ENCODE measurements around the gene OAT.
A peak's percentile ranks its signal among the peaks of the same experiment; 100 is the strongest.

Gene OAT

GRCh38 chr10:124380256-124380995 is 38.3 kb downstream of the OAT start:
- H3K4me3 ChIP-seq (ENCODE audit: control insufficient read depth in 1 of 7, extremely low read depth in 1 of 7, insufficient read depth in 4 of 7, low read depth in 2 of 7, low read length in 6 of 7) = no peak overlapping the region
- CTCF ChIA-PET = interaction anchor here (0.8 to 6.6 kb wide), 8 partner anchors 9 to 385 kb away, joined by 3 to 22 read pairs (median 6); no protein-coding TSS in a partner anchor
- POLR2A ChIA-PET = interaction anchor here (0.5 to 0.6 kb wide), 2 partner anchors 62 to 352 kb away, joined by 3 to 5 read pairs; no protein-coding TSS in a partner anchor
- H3K9me3 ChIP-seq (ENCODE audit: control extremely low read depth in 1 of 5, control insufficient read depth in 4 of 5, insufficient read depth in 2 of 5, low read depth in 1 of 5, low read length in 4 of 5) = no peaks in the 10 kb centered on the region
- no peaks in the 10 kb centered on the region for H3K36me3 ChIP-seq (ENCODE audit: control insufficient read depth in 4 of 4, insufficient read depth in 4 of 4, low read length in 3 of 4)
- H3K27ac ChIP-seq (ENCODE audit: insufficient read depth in 1 of 2, low read depth in 1 of 2, low read length in 2 of 2, poor library complexity in 1 of 2, severe bottlenecking in 2 of 2) = no peak overlapping the region
- 83% methylated on average over 9 of the region's 9 CpGs for WGBS (ENCODE audit: insufficient coverage)
- peak in 1 of 3 donors; percentile 18 for DNase-seq
- H3K4me1 ChIP-seq (ENCODE audit: control extremely low read depth in 1 of 4, control insufficient read depth in 4 of 4, insufficient read depth in 4 of 4, low read length in 3 of 4) = peaks cover 0 to 9% (median 5%) of the 10 kb centered on the region in 4 experiments
- H3K27me3 ChIP-seq (replicated peaks in 2 of 5; ENCODE audit: control insufficient read depth in 4 of 5, insufficient read depth in 5 of 5, low read length in 4 of 5) = peaks cover 0 to 50% (median 15%) of the 10 kb centered on the region in 5 experiments

GRCh38 chr10:124379609-124380193 is 39.0 kb downstream of the OAT start:
- POLR2A ChIA-PET = interaction anchor here (0.5 kb wide), 1 partner anchor 62 kb away, joined by 3 read pairs; no protein-coding TSS in a partner anchor
- CTCF ChIA-PET = interaction anchor here (0.8 to 1.6 kb wide), 5 partner anchors 9 to 122 kb away, joined by 3 to 12 read pairs (median 3); no protein-coding TSS in a partner anchor
- Histone ChIP-seq H3K4me1 (ENCODE audit: control extremely low read depth in 1 of 4, control insufficient read depth in 4 of 4, insufficient read depth in 4 of 4, low read length in 3 of 4) (peaks cover 0 to 9% (median 5%) of the 10 kb centered on the region in 4 experiments), H3K36me3 (ENCODE audit: control insufficient read depth in 4 of 4, insufficient read depth in 4 of 4, low read length in 3 of 4) (no peaks in the 10 kb centered on the region), H3K27me3 (replicated peaks in 2 of 5; ENCODE audit: control insufficient read depth in 4 of 5, insufficient read depth in 5 of 5, low read length in 4 of 5) (peaks cover 0 to 50% (median 13%) of the 10 kb centered on the region in 5 experiments), H3K9me3 (ENCODE audit: control extremely low read depth in 1 of 5, control insufficient read depth in 4 of 5, insufficient read depth in 2 of 5, low read depth in 1 of 5, low read length in 4 of 5) (no peaks in the 10 kb centered on the region), H3K27ac (ENCODE audit: insufficient read depth in 1 of 2, low read depth in 1 of 2, low read length in 2 of 2, poor library complexity in 1 of 2, severe bottlenecking in 2 of 2) (no peak overlapping the region), H3K4me3 (ENCODE audit: control insufficient read depth in 1 of 7, extremely low read depth in 1 of 7, insufficient read depth in 4 of 7, low read depth in 2 of 7, low read length in 6 of 7) (no peak overlapping the region)
- DNase-seq = no peak
- WGBS (ENCODE audit: insufficient coverage) = 91% methylated on average over 10 of the region's 10 CpGs

GRCh38 chr10:124378881-124379471 is 39.7 kb downstream of the OAT start:
- 94% methylated on average over 16 of the region's 16 CpGs for WGBS (ENCODE audit: insufficient coverage)
- peaks cover 0 to 9% (median 5%) of the 10 kb centered on the region in 4 experiments for H3K4me1 ChIP-seq (ENCODE audit: control extremely low read depth in 1 of 4, control insufficient read depth in 4 of 4, insufficient read depth in 4 of 4, low read length in 3 of 4)
- no peaks in the 10 kb centered on the region for H3K9me3 ChIP-seq (ENCODE audit: control extremely low read depth in 1 of 5, control insufficient read depth in 4 of 5, insufficient read depth in 2 of 5, low read depth in 1 of 5, low read length in 4 of 5)
- CTCF ChIA-PET = no interaction called here
- POLR2A ChIA-PET = no interaction called here
- peaks cover 0 to 50% (median 10%) of the 10 kb centered on the region in 5 experiments for H3K27me3 ChIP-seq (replicated peaks in 2 of 5; ENCODE audit: control insufficient read depth in 4 of 5, insufficient read depth in 5 of 5, low read length in 4 of 5)
- no peak overlapping the region for H3K27ac ChIP-seq (ENCODE audit: insufficient read depth in 1 of 2, low read depth in 1 of 2, low read length in 2 of 2, poor library complexity in 1 of 2, severe bottlenecking in 2 of 2)
- H3K4me3 ChIP-seq (ENCODE audit: control insufficient read depth in 1 of 7, extremely low read depth in 1 of 7, insufficient read depth in 4 of 7, low read depth in 2 of 7, low read length in 6 of 7) = no peak overlapping the region
- no peaks in the 10 kb centered on the region for H3K36me3 ChIP-seq (ENCODE audit: control insufficient read depth in 4 of 4, insufficient read depth in 4 of 4, low read length in 3 of 4)
- no peak for DNase-seq

DNA sequence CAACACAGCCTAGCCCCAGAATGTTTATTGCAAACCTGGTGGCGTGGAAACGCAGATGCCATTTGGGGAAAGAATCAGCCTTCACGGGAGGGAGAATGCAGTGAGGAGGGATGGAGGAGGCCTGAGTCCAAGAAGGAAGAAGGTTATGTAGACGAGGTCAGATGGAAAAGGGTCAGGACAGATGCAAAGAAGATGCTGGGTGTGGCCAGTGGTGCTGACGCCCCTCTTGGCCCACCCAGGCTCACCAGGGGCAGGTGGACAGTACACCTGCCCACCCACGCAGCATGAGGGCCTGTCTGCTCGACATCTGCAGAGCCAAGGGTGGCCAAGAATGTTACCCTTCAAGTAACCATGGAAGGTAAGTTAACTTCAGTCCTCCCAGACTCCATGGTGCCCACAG is 40.5 kb downstream of the OAT start:
- ChIA-PET POLR2A (no interaction called here), CTCF (no interaction called here)
- Histone ChIP-seq H3K4me1 (ENCODE audit: control extremely low read depth in 1 of 4, control insufficient read depth in 4 of 4, insufficient read depth in 4 of 4, low read length in 3 of 4) (peaks cover 0 to 9% (median 5%) of the 10 kb centered on the region in 4 experiments), H3K27ac (ENCODE audit: insufficient read depth in 1 of 2, low read depth in 1 of 2, low read length in 2 of 2, poor library complexity in 1 of 2, severe bottlenecking in 2 of 2) (no peak overlapping the region), H3K4me3 (ENCODE audit: control insufficient read depth in 1 of 7, extremely low read depth in 1 of 7, insufficient read depth in 4 of 7, low read depth in 2 of 7, low read length in 6 of 7) (no peak overlapping the region), H3K36me3 (ENCODE audit: control insufficient read depth in 4 of 4, insufficient read depth in 4 of 4, low read length in 3 of 4) (no peaks in the 10 kb centered on the region), H3K9me3 (ENCODE audit: control extremely low read depth in 1 of 5, control insufficient read depth in 4 of 5, insufficient read depth in 2 of 5, low read depth in 1 of 5, low read length in 4 of 5) (no peaks in the 10 kb centered on the region), H3K27me3 (replicated peaks in 2 of 5; ENCODE audit: control insufficient read depth in 4 of 5, insufficient read depth in 5 of 5, low read length in 4 of 5) (peaks cover 0 to 46% (median 10%) of the 10 kb centered on the region in 5 experiments)
- DNase-seq = no peak
- WGBS (ENCODE audit: insufficient coverage) = 90% methylated on average over 6 of the region's 7 CpGs

DNA sequence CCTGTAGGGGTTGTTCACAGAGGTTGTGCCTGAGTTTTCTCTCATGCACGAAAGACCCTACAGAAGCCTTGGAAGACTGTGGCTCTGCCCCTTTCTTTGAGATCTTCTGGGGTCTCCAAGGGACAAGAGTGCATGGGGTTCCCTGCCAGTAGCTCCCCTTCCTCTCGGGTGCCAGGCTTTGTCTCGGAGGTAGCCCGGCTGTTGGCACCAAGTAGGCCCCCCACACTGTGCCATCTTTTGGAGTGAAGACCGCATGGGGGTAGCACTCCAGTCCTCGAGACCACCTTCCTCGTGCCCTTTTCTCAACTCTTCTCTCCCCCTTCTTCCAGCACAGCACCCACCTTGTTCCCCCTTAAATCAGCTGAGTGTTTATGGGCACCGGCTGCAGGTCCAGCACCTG is 41.6 kb downstream of the OAT start:
- H3K36me3 ChIP-seq (ENCODE audit: control insufficient read depth in 4 of 4, insufficient read depth in 4 of 4, low read length in 3 of 4) = no peaks in the 10 kb centered on the region
- POLR2A ChIA-PET = interaction anchor here (0.6 kb wide), 1 partner anchor 1488 kb away, joined by 4 read pairs; no protein-coding TSS in a partner anchor
- H3K27ac ChIP-seq (ENCODE audit: insufficient read depth in 1 of 2, low read depth in 1 of 2, low read length in 2 of 2, poor library complexity in 1 of 2, severe bottlenecking in 2 of 2) = no peak overlapping the region
- DNase-seq = no peak
- H3K27me3 ChIP-seq (replicated peaks in 2 of 5; ENCODE audit: control insufficient read depth in 4 of 5, insufficient read depth in 5 of 5, low read length in 4 of 5) = peaks cover 0 to 44% (median 10%) of the 10 kb centered on the region in 5 experiments
- no peak overlapping the region for H3K4me3 ChIP-seq (ENCODE audit: control insufficient read depth in 1 of 7, extremely low read depth in 1 of 7, insufficient read depth in 4 of 7, low read depth in 2 of 7, low read length in 6 of 7)
- H3K9me3 ChIP-seq (ENCODE audit: control extremely low read depth in 1 of 5, control insufficient read depth in 4 of 5, insufficient read depth in 2 of 5, low read depth in 1 of 5, low read length in 4 of 5) = no peaks in the 10 kb centered on the region
- whole genome bisulfite sequencing (ENCODE audit: insufficient coverage) = 98% methylated on average over 4 of the region's 8 CpGs
- H3K4me1 ChIP-seq (ENCODE audit: control extremely low read depth in 1 of 4, control insufficient read depth in 4 of 4, insufficient read depth in 4 of 4, low read length in 3 of 4) = peaks cover 0 to 9% (median 5%) of the 10 kb centered on the region in 4 experiments
- CTCF ChIA-PET = no interaction called here

DNA sequence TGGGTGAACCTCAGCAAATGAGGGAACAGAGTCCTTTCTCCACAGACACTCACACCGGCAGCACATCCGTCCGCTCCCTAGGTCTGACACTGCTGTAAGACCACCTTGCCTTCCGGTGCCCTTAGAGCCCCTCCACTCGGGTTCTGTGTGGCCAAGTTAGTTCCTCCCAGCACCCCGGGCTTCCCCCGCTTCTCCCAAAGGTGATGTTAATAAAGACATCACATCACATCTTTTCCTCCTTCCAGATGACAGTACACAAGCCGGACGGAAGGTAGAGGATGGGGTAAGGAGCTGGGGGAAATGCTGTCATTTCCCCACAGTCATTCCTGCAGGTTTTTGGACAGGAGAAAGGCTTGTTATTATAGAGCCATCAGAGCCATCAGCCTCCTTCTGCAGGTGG is 42.3 kb downstream of the OAT start:
- H3K4me1 ChIP-seq (ENCODE audit: control extremely low read depth in 1 of 4, control insufficient read depth in 4 of 4, insufficient read depth in 4 of 4, low read length in 3 of 4) = peaks cover 0 to 9% (median 5%) of the 10 kb centered on the region in 4 experiments
- H3K4me3 ChIP-seq (ENCODE audit: control insufficient read depth in 1 of 7, extremely low read depth in 1 of 7, insufficient read depth in 4 of 7, low read depth in 2 of 7, low read length in 6 of 7) = no peak overlapping the region
- peaks cover 0 to 37% (median 9%) of the 10 kb centered on the region in 5 experiments for H3K27me3 ChIP-seq (replicated peaks in 2 of 5; ENCODE audit: control insufficient read depth in 4 of 5, insufficient read depth in 5 of 5, low read length in 4 of 5)
- no peaks in the 10 kb centered on the region for H3K36me3 ChIP-seq (ENCODE audit: control insufficient read depth in 4 of 4, insufficient read depth in 4 of 4, low read length in 3 of 4)
- WGBS (ENCODE audit: insufficient coverage) = 100% methylated on average over 3 of the region's 9 CpGs
- DNase-seq = no peak
- no peak overlapping the region for H3K27ac ChIP-seq (ENCODE audit: insufficient read depth in 1 of 2, low read depth in 1 of 2, low read length in 2 of 2, poor library complexity in 1 of 2, severe bottlenecking in 2 of 2)
- peaks cover 0 to 4% (median 0%) of the 10 kb centered on the region in 5 experiments for H3K9me3 ChIP-seq (ENCODE audit: control extremely low read depth in 1 of 5, control insufficient read depth in 4 of 5, insufficient read depth in 2 of 5, low read depth in 1 of 5, low read length in 4 of 5)
- ChIA-PET POLR2A (interaction anchor here (0.6 kb wide), 1 partner anchor 499 kb away, joined by 3 read pairs; no protein-coding TSS in a partner anchor), CTCF (interaction anchor here (0.6 kb wide), 1 partner anchor 40 kb away, joined by 3 read pairs; no protein-coding TSS in a partner anchor)

Measured in common myeloid progenitor, CD34-positive (primary cell).